GM19438 (cell line): ENCODE data around the gene MLN.

Experiments
- ATAC-seq: cut with Tn5 transposase; IDR thresholded peaks from one replicate; pipeline ENCODE4 v1.9.1; 2021; ENCODE audit warnings: low read depth; ENCODE audit not compliant: unreplicated experiment

The MLN gene

GRCh38 chr6:33757906-33758305, 45.9 kb downstream of the MLN start:
- ATAC-seq, result no peak

GRCh38 chr6:33757113-33757512, 46.7 kb downstream of the MLN start:
- ATAC-seq, result no peak

GRCh38 chr6:33756211-33756954, 47.4 kb downstream of the MLN start:
- no peak for ATAC-seq

- ATAC-seq, result no peak
Measured at GRCh38 chr6:33755070-33755869, 48.5 kb downstream of the MLN start.

- ATAC-seq, result no peak
Measured at GRCh38 chr6:33754222-33754621, 49.6 kb downstream of the MLN start.

- ATAC-seq, result no peak
Measured at GRCh38 chr6:33752646-33753015, 51.2 kb downstream of the MLN start.

GRCh38 chr6:33751771-33752645, 51.8 kb downstream of the MLN start:
- ATAC-seq, result no peak

- ATAC-seq, result no peak
Measured at GRCh38 chr6:33750244-33750991, 53.4 kb downstream of the MLN start.

GRCh38 chr6:33749401-33749800, 54.4 kb downstream of the MLN start:
- ATAC-seq, result no peak

- no peak for ATAC-seq
Measured at GRCh38 chr6:33748841-33749240, 55.0 kb downstream of the MLN start.

GRCh38 chr6:33747823-33748222, 56.0 kb downstream of the MLN start:
- no peak for ATAC-seq

GRCh38 chr6:33746651-33747100, 57.1 kb downstream of the MLN start, which contains the start of gene IP6K3:
Gene IP6K3, minus strand, starts transcription at chr6:33746905. Its CDS starts 11,429 bp downstream, at chr6:33735476.
- no peak for ATAC-seq

- ATAC-seq, result no peak
Measured at GRCh38 chr6:33746036-33746600, 57.7 kb downstream of the MLN start.

GRCh38 chr6:33745548-33745947, 58.3 kb downstream of the MLN start:
- ATAC-seq, result no peak

GRCh38 chr6:33744895-33745546, 58.8 kb downstream of the MLN start:
- ATAC-seq, result no peak
